Panc1 (cell line): ENCODE measurements around the gene TECR. TPM values are rescaled to one million over a fixed set of nuclear protein-coding genes. Genes with fewer than 3 reads are reported as not detected.
A peak's percentile ranks its signal among the peaks of the same experiment; 100 is the strongest.

Source experiments
- ATAC-seq: fragments of 200-7000 bp; cut with Tn5 transposase; 2 replicates; pipeline ENCODE4 v1.9.1; 2020; ENCODE audit warnings: mild to moderate bottlenecking, moderate library complexity
- BruUV-seq: library from RNA; stranded (reverse); fragments of 400-500 nt; replicated peaks from 2 replicates; lab custom pipeline; 2021; lab: Mats Ljungman, UMichigan
- CTCF ChIA-PET: fragments of 300-600 bp; sonication (Branson Sonifier 250); formaldehyde crosslinking; loops from one replicate; lab custom pipeline; 2022; ENCODE audit warnings: antibody characterized with exemption; lab: Charles Lee
- POLR2A ChIA-PET: fragments of 300-600 bp; sonication (Branson Sonifier 250); formaldehyde crosslinking; loops from one replicate; lab custom pipeline; 2022; ENCODE audit warnings: antibody characterized with exemption; lab: Charles Lee
- DNase-seq: peaks from one replicate; pipeline ENCODE4 v3.0.0-alpha.2; 2010; ENCODE audit warnings: low read depth, low spot score
- H3K27ac ChIP-seq: 2 replicates; pipeline ENCODE4 v1.5.1; 2011; ENCODE audit warnings: mild to moderate bottlenecking, low read length, inconsistent platforms
- H3K27me3 ChIP-seq: fragments of 200-500 bp; sonication (Bioruptor generic); 2 replicates; pipeline ENCODE4 v1.6.0; 2014; ENCODE audit warnings: low read length, inconsistent platforms; ENCODE audit not compliant: control insufficient read depth, insufficient read depth
- H3K36me3 ChIP-seq: fragments of 200-500 bp; sonication (Bioruptor generic); 2 replicates; pipeline ENCODE4 v1.5.1; 2014; ENCODE audit warnings: inconsistent platforms, mild to moderate bottlenecking, low read length, moderate library complexity; ENCODE audit not compliant: control insufficient read depth, insufficient read depth
- H3K4me1 ChIP-seq: 2 replicates; pipeline ENCODE4 v1.5.1; 2011; ENCODE audit warnings: inconsistent platforms, mild to moderate bottlenecking, low read length, moderate library complexity; ENCODE audit not compliant: control insufficient read depth, insufficient read depth
- H3K4me3 ChIP-seq, 2 experiments: 2 replicates each; pipeline ENCODE4 v1.5.1; 2011 to 2012; ENCODE audit warnings: low read depth in 2 of 2, low read length in 2 of 2, mild to moderate bottlenecking in 2 of 2, inconsistent platforms in 1 of 2, moderate library complexity in 1 of 2
- H3K9me3 ChIP-seq: fragments of 200-500 bp; sonication (Bioruptor generic); 2 replicates; pipeline ENCODE4 v1.5.1; 2014; ENCODE audit warnings: low read depth, mild to moderate bottlenecking, inconsistent platforms, low read length, moderate library complexity; ENCODE audit not compliant: control insufficient read depth, insufficient read depth
- POLR2AphosphoS5 ChIP-seq: IDR thresholded peaks from 2 replicates; pipeline ENCODE4 v1.6.1; 2012; ENCODE audit warnings: mild to moderate bottlenecking, low read depth, low read length, moderate library complexity
- SIN3A ChIP-seq: IDR thresholded peaks from 2 replicates; pipeline ENCODE4 v1.6.1; 2012; ENCODE audit warnings: low read depth, mild to moderate bottlenecking, low read length, moderate library complexity, borderline replicate concordance; ENCODE audit not compliant: insufficient read depth
- TCF7L2 ChIP-seq: IDR thresholded peaks from 2 replicates; pipeline ENCODE4 v1.6.1; 2011; ENCODE audit warnings: mild to moderate bottlenecking, low read depth, low read length, inconsistent platforms
- in situ Hi-C: cut with HindIII; loops from 2 replicates; pipeline ENCODE4 v1.10.0; 2016; ENCODE audit warnings: low sequenced_read_pairs, low pct_unique_long_range_greater_than_20kb
- intact Hi-C: fragments of 100-400 bp; cut with micrococcal nuclease; formaldehyde crosslinking; loops from one replicate; pipeline ENCODE4 v1.10.0; 2022; ENCODE audit not compliant: unreplicated experiment
- total RNA-seq: library from RNA; stranded (reverse); gene quantifications from one replicate; pipeline ENCODE4 v1.2.1, GENCODE V29; 2021; ENCODE audit not compliant: unreplicated experiment
- TF ChIP-seq, protein P1 (sequence below), 2 experiments: IDR thresholded peaks; 2 replicates each; pipeline ENCODE4 v1.6.1; 2011 to 2012; ENCODE audit warnings: low read depth in 2 of 2, control low read depth in 1 of 2, low read length in 1 of 2, mild to moderate bottlenecking in 1 of 2, moderate library complexity in 1 of 2; ENCODE audit not compliant: insufficient read depth in 1 of 2
- TF ChIP-seq, protein P2 (sequence below): fragments of 450-650 bp; IDR thresholded peaks from 2 replicates; pipeline ENCODE4 v1.5.1; 2017; ENCODE audit warnings: mild to moderate bottlenecking

Gene TECR
- total RNA-seq, 1 experiment from 2014 or later, result 233 TPM

DNA sequence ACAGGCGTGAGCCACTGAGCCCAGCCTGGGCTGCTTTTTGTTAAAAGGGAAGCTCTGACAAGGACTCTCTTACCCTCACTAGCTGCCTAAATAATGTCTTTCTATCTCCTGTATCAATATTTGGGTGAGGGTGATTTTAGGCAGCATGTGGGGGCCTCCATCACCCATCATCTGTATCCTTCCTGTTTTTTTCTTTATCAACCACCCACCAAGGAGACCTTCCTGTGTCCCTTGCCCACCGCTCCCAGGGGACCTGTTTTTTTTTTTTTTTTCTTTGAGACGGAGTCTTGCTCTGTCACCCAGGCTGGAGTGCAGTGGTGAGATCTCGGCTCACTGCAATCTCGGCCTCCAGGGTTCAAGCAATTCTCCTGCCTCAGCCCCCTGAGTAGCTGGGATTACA, 47.9 kb downstream of the TECR start:
- no peak for DNase-seq
- TF ChIP-seq, protein P1, sequence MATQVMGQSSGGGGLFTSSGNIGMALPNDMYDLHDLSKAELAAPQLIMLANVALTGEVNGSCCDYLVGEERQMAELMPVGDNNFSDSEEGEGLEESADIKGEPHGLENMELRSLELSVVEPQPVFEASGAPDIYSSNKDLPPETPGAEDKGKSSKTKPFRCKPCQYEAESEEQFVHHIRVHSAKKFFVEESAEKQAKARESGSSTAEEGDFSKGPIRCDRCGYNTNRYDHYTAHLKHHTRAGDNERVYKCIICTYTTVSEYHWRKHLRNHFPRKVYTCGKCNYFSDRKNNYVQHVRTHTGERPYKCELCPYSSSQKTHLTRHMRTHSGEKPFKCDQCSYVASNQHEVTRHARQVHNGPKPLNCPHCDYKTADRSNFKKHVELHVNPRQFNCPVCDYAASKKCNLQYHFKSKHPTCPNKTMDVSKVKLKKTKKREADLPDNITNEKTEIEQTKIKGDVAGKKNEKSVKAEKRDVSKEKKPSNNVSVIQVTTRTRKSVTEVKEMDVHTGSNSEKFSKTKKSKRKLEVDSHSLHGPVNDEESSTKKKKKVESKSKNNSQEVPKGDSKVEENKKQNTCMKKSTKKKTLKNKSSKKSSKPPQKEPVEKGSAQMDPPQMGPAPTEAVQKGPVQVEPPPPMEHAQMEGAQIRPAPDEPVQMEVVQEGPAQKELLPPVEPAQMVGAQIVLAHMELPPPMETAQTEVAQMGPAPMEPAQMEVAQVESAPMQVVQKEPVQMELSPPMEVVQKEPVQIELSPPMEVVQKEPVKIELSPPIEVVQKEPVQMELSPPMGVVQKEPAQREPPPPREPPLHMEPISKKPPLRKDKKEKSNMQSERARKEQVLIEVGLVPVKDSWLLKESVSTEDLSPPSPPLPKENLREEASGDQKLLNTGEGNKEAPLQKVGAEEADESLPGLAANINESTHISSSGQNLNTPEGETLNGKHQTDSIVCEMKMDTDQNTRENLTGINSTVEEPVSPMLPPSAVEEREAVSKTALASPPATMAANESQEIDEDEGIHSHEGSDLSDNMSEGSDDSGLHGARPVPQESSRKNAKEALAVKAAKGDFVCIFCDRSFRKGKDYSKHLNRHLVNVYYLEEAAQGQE (IDR thresholded peaks at IDR 0.05; ENCODE audit: insufficient read depth in 1 of 2, low read depth in 2 of 2, low read length in 1 of 2), result no peak
- TF ChIP-seq SIN3A (no peak), TCF7L2 (no peak), POLR2AphosphoS5 (no peak)
- TF ChIP-seq, protein P2, sequence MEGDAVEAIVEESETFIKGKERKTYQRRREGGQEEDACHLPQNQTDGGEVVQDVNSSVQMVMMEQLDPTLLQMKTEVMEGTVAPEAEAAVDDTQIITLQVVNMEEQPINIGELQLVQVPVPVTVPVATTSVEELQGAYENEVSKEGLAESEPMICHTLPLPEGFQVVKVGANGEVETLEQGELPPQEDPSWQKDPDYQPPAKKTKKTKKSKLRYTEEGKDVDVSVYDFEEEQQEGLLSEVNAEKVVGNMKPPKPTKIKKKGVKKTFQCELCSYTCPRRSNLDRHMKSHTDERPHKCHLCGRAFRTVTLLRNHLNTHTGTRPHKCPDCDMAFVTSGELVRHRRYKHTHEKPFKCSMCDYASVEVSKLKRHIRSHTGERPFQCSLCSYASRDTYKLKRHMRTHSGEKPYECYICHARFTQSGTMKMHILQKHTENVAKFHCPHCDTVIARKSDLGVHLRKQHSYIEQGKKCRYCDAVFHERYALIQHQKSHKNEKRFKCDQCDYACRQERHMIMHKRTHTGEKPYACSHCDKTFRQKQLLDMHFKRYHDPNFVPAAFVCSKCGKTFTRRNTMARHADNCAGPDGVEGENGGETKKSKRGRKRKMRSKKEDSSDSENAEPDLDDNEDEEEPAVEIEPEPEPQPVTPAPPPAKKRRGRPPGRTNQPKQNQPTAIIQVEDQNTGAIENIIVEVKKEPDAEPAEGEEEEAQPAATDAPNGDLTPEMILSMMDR, result no peak
- H3K36me3 ChIP-seq, result no peaks in the 10 kb centered on the region
- H3K4me1 ChIP-seq, result no peaks in the 10 kb centered on the region; the same call in 1 of the 2 replicates
- BruUV-seq, result no TSS peak
- in situ Hi-C loops (no loop called here), intact Hi-C loops (loop anchor here (5.0 kb wide), 1 partner anchor 100 kb away; no protein-coding TSS in a partner anchor)
- H3K27me3 ChIP-seq, result no peaks in the 10 kb centered on the region
- POLR2A ChIA-PET, result no interaction called here
- no peak for ATAC-seq
- CTCF ChIA-PET, result no interaction called here
- H3K4me3 ChIP-seq, result no peak overlapping the region
- H3K9me3 ChIP-seq, result no peaks in the 10 kb centered on the region
- H3K27ac ChIP-seq, result no peak overlapping the region

DNA sequence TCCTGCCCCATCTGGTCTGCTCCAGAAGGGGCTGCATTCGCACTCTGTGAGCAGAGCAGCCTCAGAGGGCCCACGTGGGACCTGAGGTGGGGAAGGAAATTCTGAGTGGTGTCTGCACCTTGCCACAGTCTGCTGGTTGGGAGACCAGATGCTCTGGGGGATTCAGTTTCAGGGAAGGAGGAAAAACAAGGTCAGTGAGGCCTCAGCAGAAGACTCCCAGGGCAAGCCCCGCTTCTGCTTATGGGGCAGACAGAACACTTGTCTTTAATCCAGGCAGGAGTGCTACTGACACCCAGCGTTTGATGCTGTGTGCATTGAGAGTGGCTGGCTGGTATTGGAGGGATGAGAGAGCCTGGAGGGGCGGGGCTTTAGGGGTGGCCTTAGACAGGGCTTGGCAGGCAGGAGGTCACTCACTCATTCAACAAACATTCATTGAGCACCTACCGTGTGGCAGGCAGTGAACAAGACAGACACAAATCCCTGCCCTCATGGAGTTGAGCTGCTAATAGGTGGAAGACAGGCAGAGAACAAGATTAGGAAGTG, 48.6 kb downstream of the TECR start:
- in situ Hi-C loops, result no loop called here
- peak; percentile 58; the same call in 1 of the 2 replicates for ATAC-seq
- no TSS peak for BruUV-seq

More for the DNA sequence above, 48.6 kb downstream of the TECR start:
- no peaks in the 10 kb centered on the region for H3K27me3 ChIP-seq
- no peak overlapping the region for H3K4me3 ChIP-seq
- no peaks in the 10 kb centered on the region for H3K36me3 ChIP-seq
- H3K4me1 ChIP-seq, result no peaks in the 10 kb centered on the region
- intact Hi-C loops, result loop anchor here (5.0 kb wide), 1 partner anchor 99 kb away; no protein-coding TSS in a partner anchor
- H3K27ac ChIP-seq, result no peak overlapping the region
- H3K9me3 ChIP-seq, result no peaks in the 10 kb centered on the region
- ChIA-PET POLR2A (no interaction called here), CTCF (no interaction called here)
- TF ChIP-seq POLR2AphosphoS5, result no peak
- no peak for TF ChIP-seq SIN3A
- no peak for TF ChIP-seq TCF7L2
- TF ChIP-seq, protein P2, result no peak
- TF ChIP-seq, protein P1 (IDR thresholded peaks at IDR 0.05; ENCODE audit: insufficient read depth in 1 of 2, low read depth in 2 of 2, low read length in 1 of 2), result no peak
- DNase-seq, result no peak
